Neural progenitor cell (in vitro differentiated cells): Measurements from ENCODE around the gene ZNF326. TPM values are rescaled to one million over a fixed set of nuclear protein-coding genes. Genes with fewer than 3 reads are reported as not detected.

Experiments used
- DNase-seq: peaks from one replicate; pipeline ENCODE4 v3.0.0-alpha.2; 2016; ENCODE audit warnings: low spot score
- H2AFZ ChIP-seq: fragments of 200-600 bp; sonication (generic); replicated peaks from 2 replicates; pipeline ENCODE4 v1.6.1; 2016; ENCODE audit warnings: antibody characterized with exemption
- H3F3A ChIP-seq: fragments of 200-600 bp; sonication (generic); 2 replicates; pipeline ENCODE4 v1.6.1; 2016; ENCODE audit warnings: antibody characterized with exemption, low read depth
- H3K27ac ChIP-seq: fragments of 200-600 bp; sonication (generic); 2 replicates; pipeline ENCODE4 v1.5.1; 2016; ENCODE audit warnings: mild to moderate bottlenecking
- H3K27me3 ChIP-seq: fragments of 200-600 bp; sonication (generic); 2 replicates; pipeline ENCODE4 v1.6.1; 2016; ENCODE audit warnings: mild to moderate bottlenecking, moderate library complexity
- H3K36me3 ChIP-seq: fragments of 200-600 bp; sonication (generic); 2 replicates; pipeline ENCODE4 v1.5.1; 2016
- H3K4me1 ChIP-seq: fragments of 200-600 bp; sonication (generic); 2 replicates; pipeline ENCODE4 v1.6.1; 2016; ENCODE audit warnings: mixed run types
- H3K4me2 ChIP-seq: fragments of 200-600 bp; sonication (generic); 2 replicates; pipeline ENCODE4 v1.6.1; 2016
- H3K4me3 ChIP-seq: fragments of 200-600 bp; sonication (generic); 2 replicates; pipeline ENCODE4 v1.5.1; 2016
- H3K79me2 ChIP-seq: fragments of 200-600 bp; sonication (generic); 2 replicates; pipeline ENCODE4 v1.6.1; 2016; ENCODE audit warnings: low read depth
- H3K9ac ChIP-seq: fragments of 200-600 bp; sonication (generic); 2 replicates; pipeline ENCODE4 v1.6.1; 2016
- H3K9me3 ChIP-seq: fragments of 200-600 bp; sonication (generic); 2 replicates; pipeline ENCODE4 v1.5.1; 2016; ENCODE audit warnings: low read depth
- H4K20me1 ChIP-seq: fragments of 200-600 bp; sonication (generic); 2 replicates; pipeline ENCODE4 v1.6.1; 2016; ENCODE audit warnings: low read depth
- H3K27ac Mint-ChIP-seq: 3 replicates; pipeline ENCODE4 v1.8.0; 2021; ENCODE audit warnings: mixed read lengths
- H3K27me3 Mint-ChIP-seq: 2 replicates; pipeline ENCODE4 v1.8.0; 2022; ENCODE audit warnings: low read depth, mild to moderate bottlenecking, inconsistent platforms, moderate library complexity, mixed read lengths; ENCODE audit not compliant: insufficient read depth
- H3K36me3 Mint-ChIP-seq: 3 replicates; pipeline ENCODE4 v1.8.0; 2021; ENCODE audit warnings: mixed read lengths
- H3K4me1 Mint-ChIP-seq: 3 replicates; pipeline ENCODE4 v1.8.0; 2021; ENCODE audit warnings: mixed read lengths
- H3K4me3 Mint-ChIP-seq: 3 replicates; pipeline ENCODE4 v1.8.0; 2021; ENCODE audit warnings: mild to moderate bottlenecking, moderate library complexity, mixed read lengths
- H3K9me3 Mint-ChIP-seq: 3 replicates; pipeline ENCODE4 v1.8.0; 2020; ENCODE audit warnings: mixed read lengths
- CTCF ChIP-seq: fragments of 200-600 bp; sonication (generic); IDR thresholded peaks from 2 replicates; pipeline ENCODE4 v1.5.1; 2017; ENCODE audit warnings: antibody characterized with exemption, mild to moderate bottlenecking
- EZH2 ChIP-seq: fragments of 200-600 bp; sonication (generic); IDR thresholded peaks from 2 replicates; pipeline ENCODE4 v1.6.1; 2017; ENCODE audit warnings: antibody characterized with exemption, mild to moderate bottlenecking, moderate library complexity
- EZH2phosphoT487 ChIP-seq: fragments of 200-600 bp; sonication (generic); IDR thresholded peaks from 2 replicates; pipeline ENCODE4 v1.6.1; 2017; ENCODE audit warnings: antibody characterized with exemption
- total RNA-seq: library from RNA; depleted of rRNA; stranded (reverse); fragments of >200 nt; gene quantifications from 2 replicates; pipeline ENCODE4 v1.2.3, GENCODE V29; 2015; ENCODE audit warnings: low replicate concordance

The ZNF326 gene
- total RNA-seq, 1 donor from 2014 or later = 45.0 TPM

DNA sequence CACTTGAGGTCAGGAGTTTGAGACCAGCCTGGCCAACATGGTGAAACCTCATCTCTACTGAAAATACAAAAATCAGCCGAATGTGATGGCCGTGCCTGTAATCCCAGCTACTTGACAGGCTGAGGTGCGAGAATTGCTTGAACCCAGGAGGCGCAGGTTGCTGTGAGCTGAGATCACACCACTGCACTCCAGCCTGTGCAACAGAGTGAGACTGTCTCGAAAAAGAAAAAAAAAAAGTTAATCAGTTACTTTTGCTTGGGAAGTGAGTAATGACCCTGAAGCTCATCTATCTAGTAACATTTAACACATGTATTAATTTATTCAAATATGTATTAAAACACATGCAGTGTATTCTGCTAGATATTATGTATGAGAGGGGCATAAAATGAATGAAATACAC lies 49.4 kb downstream of the ZNF326 start:
- DNase-seq = no peak
- no peak overlapping the region for H3K27ac ChIP-seq
- Mint-ChIP-seq H3K36me3 (no peaks in the 10 kb centered on the region), H3K27me3 (no peaks in the 10 kb centered on the region), H3K9me3 (no peaks in the 10 kb centered on the region), H3K4me1 (peaks cover 2% of the 10 kb centered on the region), H3K4me3 (no peak overlapping the region), H3K27ac (no peak overlapping the region)
- H3K4me1 ChIP-seq = no peaks in the 10 kb centered on the region
- H3K9me3 ChIP-seq = no peaks in the 10 kb centered on the region
- H3K27me3 ChIP-seq = no peaks in the 10 kb centered on the region
- no peak overlapping the region for H3K9ac ChIP-seq
- no peak overlapping the region for H3K4me2 ChIP-seq
- H3K79me2 ChIP-seq = no peaks in the 10 kb centered on the region
- H4K20me1 ChIP-seq = no peaks in the 10 kb centered on the region
- no peaks in the 10 kb centered on the region for H3K36me3 ChIP-seq
- TF ChIP-seq CTCF = no peak
- no peak for TF ChIP-seq EZH2
- TF ChIP-seq EZH2phosphoT487 = no peak
- H2AFZ ChIP-seq = no peak overlapping the region
- no peak overlapping the region for H3K4me3 ChIP-seq
- H3F3A ChIP-seq = no peaks in the 10 kb centered on the region

DNA sequence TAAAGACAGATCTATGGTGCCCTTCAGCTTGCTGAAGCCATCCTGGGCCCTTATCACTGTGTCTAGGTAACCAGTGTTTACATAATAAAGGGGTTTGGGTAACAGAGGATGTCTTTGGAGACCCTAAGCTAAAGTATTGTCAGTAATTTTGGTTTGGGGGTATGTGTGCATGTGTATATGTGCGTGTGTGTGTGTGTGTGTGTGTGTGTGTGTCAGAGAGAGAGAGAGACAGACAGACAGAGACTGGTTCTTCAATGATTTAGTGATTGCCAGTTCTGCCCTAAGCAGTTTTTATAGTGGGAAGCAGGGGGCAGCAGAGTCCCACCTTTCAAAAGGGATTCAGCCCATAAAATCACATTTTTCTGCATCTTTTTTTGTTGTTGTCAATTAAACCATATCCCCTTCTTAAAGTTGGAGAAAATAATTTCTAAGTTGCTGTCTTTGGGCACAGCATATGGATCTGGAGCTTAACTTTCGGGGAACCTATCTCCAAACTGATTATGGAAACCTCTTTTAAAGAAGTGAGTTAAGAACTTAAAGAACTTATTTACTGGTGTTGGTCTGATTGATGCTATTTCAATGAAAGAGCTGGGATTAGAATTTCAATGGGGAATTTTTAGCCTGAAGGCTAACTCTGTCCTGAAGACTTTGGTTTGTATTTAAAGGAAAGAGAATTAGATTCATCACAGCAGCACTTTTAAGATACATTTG lies 51.1 kb downstream of the ZNF326 start:
- H3K9me3 ChIP-seq = no peaks in the 10 kb centered on the region
- Mint-ChIP-seq H3K27me3 (no peaks in the 10 kb centered on the region), H3K4me1 (no peaks in the 10 kb centered on the region), H3K9me3 (no peaks in the 10 kb centered on the region), H3K27ac (peak overlapping the region; percentile 24), H3K4me3 (no peak overlapping the region), H3K36me3 (no peaks in the 10 kb centered on the region)
- no peaks in the 10 kb centered on the region for H3K4me1 ChIP-seq
- no peaks in the 10 kb centered on the region for H3F3A ChIP-seq
- no peak overlapping the region for H3K4me3 ChIP-seq
- no peaks in the 10 kb centered on the region for H3K79me2 ChIP-seq
- no peaks in the 10 kb centered on the region for H3K36me3 ChIP-seq
- DNase-seq = peak; percentile 51
- TF ChIP-seq CTCF (peak; percentile 82), EZH2phosphoT487 (no peak), EZH2 (no peak)
- H2AFZ ChIP-seq = no peak overlapping the region
- no peak overlapping the region for H3K27ac ChIP-seq
- H3K4me2 ChIP-seq = no peak overlapping the region
- H3K27me3 ChIP-seq = no peaks in the 10 kb centered on the region
- H3K9ac ChIP-seq = no peak overlapping the region
- H4K20me1 ChIP-seq = no peaks in the 10 kb centered on the region

- H3K4me3 ChIP-seq = no peak overlapping the region
- Mint-ChIP-seq H3K36me3 (no peaks in the 10 kb centered on the region), H3K9me3 (no peaks in the 10 kb centered on the region), H3K4me1 (no peaks in the 10 kb centered on the region), H3K27ac (no peak overlapping the region), H3K4me3 (no peak overlapping the region), H3K27me3 (no peaks in the 10 kb centered on the region)
- H3K9me3 ChIP-seq = no peaks in the 10 kb centered on the region
- no peaks in the 10 kb centered on the region for H3K79me2 ChIP-seq
- H3K27me3 ChIP-seq = no peaks in the 10 kb centered on the region
- no peak overlapping the region for H2AFZ ChIP-seq
- H3K27ac ChIP-seq = no peak overlapping the region
- H3K9ac ChIP-seq = no peak overlapping the region
- H3F3A ChIP-seq = no peaks in the 10 kb centered on the region
- H3K36me3 ChIP-seq = no peaks in the 10 kb centered on the region
- no peak overlapping the region for H3K4me2 ChIP-seq
- DNase-seq = peak; percentile 17
- TF ChIP-seq EZH2phosphoT487 (no peak), EZH2 (no peak), CTCF (no peak)
- H4K20me1 ChIP-seq = no peaks in the 10 kb centered on the region
- no peaks in the 10 kb centered on the region for H3K4me1 ChIP-seq
Observed at GRCh38 chr1:90046635-90047034, 51.7 kb downstream of the ZNF326 start.
